Activated T-cell treated with anti-CD3 and anti-CD28 coated beads, Interleukin-2, amount 50 U/mL, for 1 hour (primary cell): Measurements from ENCODE around the gene ALK.

Source experiments
- DNase-seq: peaks from one replicate; pipeline ENCODE4 v3.0.0-alpha.2; 2020

Gene ALK

GRCh38 chr2:29567906-29568520 lies 353.4 kb downstream of the ALK start:
- no peak for DNase-seq

DNA sequence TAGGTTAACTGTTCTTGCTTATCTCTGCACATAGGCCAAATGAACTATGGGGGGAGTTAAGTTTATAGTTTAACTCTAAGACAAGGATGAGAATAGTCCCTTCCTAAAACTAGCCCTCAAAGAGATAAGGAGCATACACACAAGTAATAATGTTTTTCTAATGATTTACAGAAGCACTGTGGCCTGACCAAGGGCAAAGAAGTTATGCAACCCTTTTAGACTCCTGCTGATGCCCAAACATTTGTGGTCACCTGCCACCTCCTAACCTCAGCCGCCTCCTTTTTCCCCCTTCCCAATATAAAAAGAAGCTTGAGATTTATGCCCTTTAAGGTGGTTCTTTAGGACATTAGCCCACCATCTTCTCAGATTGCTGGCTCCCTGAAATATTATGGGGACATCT lies 357.7 kb downstream of the ALK start:
- DNase-seq, result no peak

GRCh38 chr2:29562896-29563295 lies 358.5 kb downstream of the ALK start:
- no peak for DNase-seq

DNA sequence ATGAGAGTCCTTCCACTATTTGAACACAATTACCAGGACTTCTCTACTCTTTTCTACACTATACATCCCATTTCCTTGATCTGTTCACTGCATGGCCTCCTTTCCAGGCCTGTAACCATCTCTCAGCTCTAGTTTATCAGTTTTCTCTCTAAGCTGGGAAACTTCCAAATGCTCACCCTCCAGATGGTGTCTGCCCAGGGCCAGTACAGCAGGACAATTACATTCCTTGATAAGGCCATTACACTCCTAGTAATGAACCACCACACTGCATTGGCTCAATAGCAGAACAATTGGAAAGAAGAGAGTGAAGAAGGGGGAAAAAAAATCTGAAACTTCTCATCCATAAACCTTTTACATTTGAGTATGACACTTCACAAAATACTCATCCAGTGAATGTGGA lies 359.1 kb downstream of the ALK start:
- no peak for DNase-seq

DNA sequence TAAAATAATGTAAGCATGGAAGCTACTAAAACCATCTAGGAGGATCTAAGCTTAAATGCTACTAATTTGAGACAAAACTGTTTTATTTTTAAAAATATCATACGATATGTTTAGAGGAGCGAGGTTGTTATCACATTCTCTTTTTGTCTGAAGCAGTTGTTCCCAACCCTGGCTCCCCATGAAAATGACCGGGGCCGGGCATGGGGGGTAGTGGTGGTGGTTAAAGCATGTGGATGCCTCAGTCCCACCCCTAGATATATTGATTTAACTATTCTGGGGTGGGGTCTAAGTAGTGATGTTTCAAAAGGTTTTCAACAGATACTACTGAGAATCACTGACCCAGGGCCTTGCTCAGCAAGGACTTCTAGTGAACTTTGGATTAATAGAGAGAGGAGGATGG lies 359.8 kb downstream of the ALK start:
- DNase-seq, result no peak

DNA sequence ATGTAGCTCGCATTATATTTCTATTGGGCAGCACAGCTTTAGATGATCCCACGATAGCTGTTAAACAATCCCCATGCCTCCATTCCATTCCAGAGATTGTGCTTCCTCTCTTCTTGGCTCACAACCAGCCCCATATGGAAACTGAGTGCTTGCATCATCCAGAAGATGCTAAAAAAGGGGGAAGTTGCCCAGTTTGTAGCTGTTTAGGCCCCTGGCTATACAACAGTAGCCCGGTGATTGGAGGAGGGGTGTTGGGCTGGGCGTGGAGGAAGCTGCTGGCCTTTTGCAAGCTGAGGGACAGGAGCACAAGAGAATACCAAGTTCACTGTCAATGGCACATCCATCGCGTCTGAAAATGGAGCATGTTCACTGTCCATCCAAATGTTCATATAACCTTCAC lies 360.2 kb downstream of the ALK start:
- no peak for DNase-seq

DNA sequence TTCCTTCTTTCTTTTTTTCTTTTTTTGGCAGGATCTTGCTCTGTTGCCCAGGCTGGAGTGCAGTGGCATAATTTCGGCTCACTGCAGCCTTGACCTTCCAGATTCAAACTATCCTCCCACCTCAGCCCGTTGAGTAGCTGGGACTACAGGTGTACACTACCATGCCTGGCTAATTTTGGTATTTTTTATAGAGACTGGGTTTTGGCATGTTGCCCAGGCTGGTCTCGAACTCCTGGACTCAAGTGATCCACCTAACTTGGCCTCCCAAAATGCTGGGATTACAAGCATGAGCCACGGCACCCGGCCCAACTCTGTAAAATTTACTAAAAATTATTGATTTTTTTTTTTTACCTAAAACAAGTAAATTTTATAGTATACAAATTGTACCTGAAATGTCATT lies 360.8 kb downstream of the ALK start:
- DNase-seq, result no peak

DNA sequence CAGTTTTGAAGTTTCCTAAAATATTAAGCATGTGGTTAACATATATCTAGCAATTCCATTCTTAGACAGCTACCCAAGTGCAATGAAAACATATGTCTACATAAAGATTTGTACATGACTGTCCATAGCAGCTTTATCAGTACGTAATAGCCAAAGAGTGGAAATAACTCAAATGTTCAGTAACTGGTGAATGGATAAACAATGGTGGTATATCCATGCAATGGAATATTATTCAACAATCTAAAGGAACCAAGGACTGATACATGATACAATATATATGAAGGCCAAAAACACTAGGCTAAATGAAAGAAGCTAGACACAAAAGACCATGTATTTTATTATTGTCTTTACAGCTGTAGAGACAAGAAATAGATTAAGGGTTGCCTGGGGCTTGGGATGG lies 361.4 kb downstream of the ALK start:
- no peak for DNase-seq

GRCh38 chr2:29559578-29559977 lies 361.8 kb downstream of the ALK start:
- DNase-seq, result no peak

DNA sequence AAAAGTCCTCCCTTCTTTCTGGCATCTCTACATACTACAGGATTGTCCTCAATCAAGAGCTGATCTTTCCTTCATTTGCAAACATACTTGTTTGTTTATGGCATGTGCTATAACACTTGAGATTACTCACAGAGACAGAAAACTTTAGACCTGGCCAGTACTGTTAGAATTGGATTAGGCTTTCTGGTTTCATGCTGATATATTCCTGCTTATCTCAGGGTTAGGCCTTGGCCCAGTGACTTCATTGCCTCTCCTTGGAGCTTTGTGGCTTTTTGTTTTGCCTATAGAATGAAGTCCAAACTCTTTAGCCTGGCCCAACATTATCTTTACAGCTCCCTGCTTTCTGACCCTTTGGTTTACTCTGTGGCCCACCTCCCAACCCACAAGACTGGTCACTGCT lies 363.3 kb downstream of the ALK start:
- no peak for DNase-seq

GRCh38 chr2:29557268-29557667 lies 364.1 kb downstream of the ALK start:
- DNase-seq, result no peak

DNA sequence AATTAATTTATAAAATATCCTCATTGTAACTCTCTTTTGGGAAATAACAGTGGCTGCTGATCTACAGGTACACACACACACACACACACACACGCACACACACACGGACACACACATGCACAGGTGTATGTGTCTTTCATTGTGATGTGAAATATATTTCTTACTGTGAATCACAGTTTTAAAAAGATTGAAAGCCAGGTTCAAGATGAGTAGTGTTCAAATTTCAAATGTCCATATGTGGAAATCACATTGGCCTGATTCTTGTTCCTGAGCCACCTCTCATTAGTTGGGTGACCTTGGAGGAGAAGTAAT lies 372.4 kb downstream of the ALK start:
- no peak for DNase-seq

DNA sequence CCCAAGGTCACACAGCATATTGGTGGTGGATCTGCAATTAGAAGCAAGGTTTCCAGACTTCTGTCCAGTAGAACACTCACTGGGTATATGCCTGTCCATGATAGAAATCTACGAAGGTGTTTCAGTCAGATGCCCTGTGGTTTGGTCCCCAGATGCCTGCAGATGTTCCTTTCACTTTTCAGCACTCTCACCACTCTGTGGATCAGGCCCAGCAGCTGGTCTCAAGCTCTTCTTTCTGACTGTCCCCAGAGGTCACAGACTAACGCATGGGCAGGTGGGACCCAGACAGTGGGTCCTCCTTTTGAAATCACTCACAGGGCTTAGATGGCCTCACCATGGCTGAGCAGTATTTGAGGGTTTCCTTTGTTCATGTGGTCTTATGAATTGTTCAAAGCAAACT lies 376.5 kb downstream of the ALK start:
- no peak for DNase-seq

DNA sequence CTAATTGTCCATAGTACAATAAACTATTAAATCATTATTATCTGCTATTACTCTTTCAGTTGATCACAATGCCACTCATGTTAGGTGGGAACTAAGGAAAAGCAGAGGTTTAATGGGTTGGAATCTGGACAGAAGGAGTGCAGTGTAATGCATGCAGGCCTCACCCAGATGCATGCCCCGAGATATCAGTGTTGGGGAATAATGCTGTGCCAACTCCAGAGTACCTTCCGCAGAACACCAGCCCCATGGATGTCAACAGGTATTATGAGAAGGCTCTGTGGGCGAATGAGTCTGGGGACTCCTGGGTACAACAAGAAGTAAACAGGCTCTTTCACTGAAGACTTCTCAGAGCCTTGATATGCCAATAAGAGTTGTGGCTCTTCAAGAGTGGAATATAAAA lies 377.4 kb downstream of the ALK start:
- DNase-seq, result no peak

GRCh38 chr2:29535188-29535587 lies 386.2 kb downstream of the ALK start:
- no peak for DNase-seq

DNA sequence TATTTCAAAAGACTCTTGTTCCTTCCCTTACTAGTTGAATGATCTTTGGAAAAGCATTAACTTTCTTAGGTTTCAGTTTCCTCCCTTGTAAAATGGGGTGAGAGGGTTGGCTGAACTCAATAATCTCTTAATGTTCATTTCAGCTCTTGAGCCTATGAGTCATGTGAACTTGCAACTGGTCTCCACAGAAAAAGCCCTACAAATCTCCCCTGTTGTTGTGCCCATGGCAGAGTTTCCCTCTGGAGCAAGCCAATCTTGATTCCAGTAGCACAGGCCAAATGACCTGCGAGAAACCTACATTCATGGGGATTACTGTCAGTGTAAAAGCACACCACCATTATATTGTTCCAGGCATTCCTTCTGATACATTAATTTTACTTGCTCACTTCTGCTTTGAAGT lies 388.9 kb downstream of the ALK start:
- no peak for DNase-seq

DNA sequence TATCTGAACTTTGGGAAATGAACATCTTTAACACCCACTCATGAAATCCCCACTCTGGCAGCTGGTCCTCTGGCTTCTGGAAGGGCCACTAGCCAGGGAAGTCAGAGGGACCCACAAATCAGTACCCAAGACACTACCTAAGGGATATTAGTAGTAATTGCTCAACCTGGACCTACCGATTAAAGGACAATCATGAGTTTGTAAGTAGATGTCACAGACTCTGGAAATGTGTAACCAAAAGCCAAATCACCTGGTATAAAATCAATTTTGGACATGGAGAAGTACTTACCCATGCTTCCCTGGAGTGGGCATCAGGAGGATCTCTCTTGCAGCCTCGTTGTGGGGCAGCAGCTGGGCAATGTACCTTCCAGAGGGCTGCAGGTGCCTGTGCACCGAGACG lies 389.8 kb downstream of the ALK start:
- no peak for DNase-seq

DNA sequence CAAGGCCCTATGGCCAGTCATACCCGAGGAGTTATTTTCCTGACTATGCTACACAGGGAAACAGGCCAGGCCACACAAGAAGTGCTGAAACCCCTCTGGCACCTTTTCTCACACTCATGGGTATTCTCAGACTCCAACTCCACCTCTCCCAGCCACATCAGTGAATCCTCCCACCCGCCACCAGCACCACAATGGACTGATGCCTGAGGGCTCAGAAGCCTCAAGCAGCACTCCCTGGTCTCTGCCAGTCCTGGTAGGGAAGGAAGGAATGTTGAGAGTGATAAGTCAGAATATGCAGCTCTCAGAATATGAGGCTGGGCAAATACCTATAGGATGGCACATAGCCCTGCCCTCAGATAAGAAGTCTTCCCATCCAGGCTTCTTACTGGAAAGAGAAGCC lies 391.1 kb downstream of the ALK start:
- no peak for DNase-seq

- no peak for DNase-seq
These were observed 392.4 kb downstream of the ALK start for GRCh38 chr2:29528891-29529520.

GRCh38 chr2:29528371-29528770 lies 393.0 kb downstream of the ALK start:
- DNase-seq, result no peak

GRCh38 chr2:29527947-29528346 lies 393.4 kb downstream of the ALK start:
- no peak for DNase-seq

- DNase-seq, result no peak
These were observed 394.5 kb downstream of the ALK start for GRCh38 chr2:29526587-29527586.

DNA sequence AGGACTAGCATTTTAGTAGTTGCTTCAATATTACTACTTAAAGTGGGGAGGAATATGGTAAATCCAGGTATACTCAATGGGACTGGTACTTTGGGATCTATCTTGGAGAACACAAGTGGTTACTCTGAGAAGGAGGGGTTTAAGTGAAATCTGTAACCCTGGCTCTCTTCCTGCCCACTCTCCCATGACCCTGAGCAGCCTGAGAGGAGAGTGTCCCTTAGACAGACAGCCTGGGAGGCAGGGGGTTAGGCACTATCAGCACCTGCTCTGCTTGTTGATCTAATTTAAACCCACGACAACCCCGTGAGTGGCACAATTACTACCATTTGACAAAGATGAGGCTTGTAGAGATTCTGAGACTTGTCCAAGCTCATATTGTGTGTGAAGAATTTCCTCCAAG lies 395.5 kb downstream of the ALK start:
- DNase-seq, result no peak

DNA sequence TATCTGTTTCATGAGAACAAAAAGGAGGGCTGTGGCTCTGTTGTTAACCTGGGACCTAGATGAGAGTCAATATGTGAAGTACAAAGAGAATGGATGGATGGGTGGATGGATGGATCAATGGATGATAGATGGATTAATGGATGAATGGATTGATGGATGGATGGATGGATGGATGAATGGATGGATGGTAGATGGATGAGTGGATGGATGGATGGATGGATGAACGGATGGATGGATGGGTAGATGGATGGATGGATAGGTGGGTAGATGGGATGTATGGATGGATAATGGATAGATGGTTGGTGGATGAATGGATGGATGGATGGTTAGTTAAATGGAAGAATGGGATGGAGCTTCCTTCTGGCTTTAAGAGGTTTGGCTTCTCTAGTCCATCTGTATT lies 396.7 kb downstream of the ALK start:
- DNase-seq, result no peak
